ENCODE results near the gene C16orf92. TPM values are rescaled to one million over a fixed set of nuclear protein-coding genes. Genes with fewer than 3 reads are reported as not detected.

The C16orf92 gene
- total and polyA plus RNA-seq, 2 experiments from 2014 or later: 0.34 TPM; not detected in 1

DNA sequence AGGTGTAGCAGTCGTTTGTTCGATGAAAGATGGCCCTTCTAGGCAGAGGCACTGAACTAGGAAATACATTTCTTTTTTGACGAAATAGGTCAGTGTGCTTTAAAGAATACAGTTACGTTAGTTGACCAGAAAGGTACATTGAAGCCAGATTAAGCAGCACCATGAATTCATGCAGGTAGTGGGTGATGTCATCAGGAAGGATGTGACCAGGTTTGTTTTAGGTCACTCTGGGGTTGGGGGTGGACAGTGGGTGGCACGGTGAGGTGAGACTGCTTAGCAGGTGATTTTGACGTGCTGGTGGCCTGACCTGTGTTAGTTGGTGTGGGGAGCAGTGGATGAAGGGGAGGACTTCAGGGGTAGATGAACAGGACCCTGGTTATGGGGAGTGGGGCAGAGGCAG, 23.4 kb upstream of the C16orf92 start:
- Histone ChIP-seq H3F3A (replicated peaks; ENCODE audit: low read depth) (peaks cover 17% of the 10 kb centered on the region), H3K4me3 (no peak overlapping the region), H3K36me3 (ENCODE audit: insufficient read depth) (peaks cover 5% of the 10 kb centered on the region; the same call in 1 of the 2 replicates), H3K79me2 (replicated peaks; ENCODE audit: insufficient read depth) (peaks cover 7% of the 10 kb centered on the region; the same call in 1 of the 2 replicates), H4K20me1 (replicated peaks; ENCODE audit: insufficient read depth) (peaks cover 10% of the 10 kb centered on the region; the same call in 1 of the 2 replicates), H3K27me3 (ENCODE audit: insufficient read depth) (no peaks in the 10 kb centered on the region), H3K4me1 (ENCODE audit: insufficient read depth) (peaks cover 28% of the 10 kb centered on the region), H3K27ac (ENCODE audit: low read depth) (no peak overlapping the region), H2AFZ (no peak overlapping the region), H3K4me2 (no peak overlapping the region), H3K9me2 (ENCODE audit: insufficient read depth) (no peaks in the 10 kb centered on the region)
- H3K4me3 Mint-ChIP-seq: no peak overlapping the region; the same call in 2 of the 3 replicates
- no peak for DNase-seq (ENCODE audit: low spot score)
- H3K36me3 Mint-ChIP-seq (ENCODE audit: low read depth): peaks cover 33% of the 10 kb centered on the region
- H3K9me3 Mint-ChIP-seq: peaks cover 2% of the 10 kb centered on the region; the same call in 2 of the 3 replicates
- peaks cover 47% of the 10 kb centered on the region for H3K4me1 Mint-ChIP-seq
- H3K27ac Mint-ChIP-seq: no peak overlapping the region
- peaks cover 22% of the 10 kb centered on the region for H3K27me3 Mint-ChIP-seq (ENCODE audit: insufficient read depth, low read depth, poor library complexity)
- ATAC-seq: no peak
- TF ChIP-seq, protein P1, sequence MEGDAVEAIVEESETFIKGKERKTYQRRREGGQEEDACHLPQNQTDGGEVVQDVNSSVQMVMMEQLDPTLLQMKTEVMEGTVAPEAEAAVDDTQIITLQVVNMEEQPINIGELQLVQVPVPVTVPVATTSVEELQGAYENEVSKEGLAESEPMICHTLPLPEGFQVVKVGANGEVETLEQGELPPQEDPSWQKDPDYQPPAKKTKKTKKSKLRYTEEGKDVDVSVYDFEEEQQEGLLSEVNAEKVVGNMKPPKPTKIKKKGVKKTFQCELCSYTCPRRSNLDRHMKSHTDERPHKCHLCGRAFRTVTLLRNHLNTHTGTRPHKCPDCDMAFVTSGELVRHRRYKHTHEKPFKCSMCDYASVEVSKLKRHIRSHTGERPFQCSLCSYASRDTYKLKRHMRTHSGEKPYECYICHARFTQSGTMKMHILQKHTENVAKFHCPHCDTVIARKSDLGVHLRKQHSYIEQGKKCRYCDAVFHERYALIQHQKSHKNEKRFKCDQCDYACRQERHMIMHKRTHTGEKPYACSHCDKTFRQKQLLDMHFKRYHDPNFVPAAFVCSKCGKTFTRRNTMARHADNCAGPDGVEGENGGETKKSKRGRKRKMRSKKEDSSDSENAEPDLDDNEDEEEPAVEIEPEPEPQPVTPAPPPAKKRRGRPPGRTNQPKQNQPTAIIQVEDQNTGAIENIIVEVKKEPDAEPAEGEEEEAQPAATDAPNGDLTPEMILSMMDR (conservative IDR thresholded peaks at IDR 0.05; ENCODE audit: low read depth in 2 of 2): no peak
- TF ChIP-seq JUNB (IDR thresholded peaks at IDR 0.05; ENCODE audit: unreplicated experiment) (no peak), POLR2AphosphoS5 (IDR thresholded peaks at IDR 0.05; ENCODE audit: low read depth) (no peak), NANOG (IDR thresholded peaks at IDR 0.05; ENCODE audit: borderline replicate concordance) (no peak), ZNF331 (CRISPR knock-in tag; IDR thresholded peaks at IDR 0.05; ENCODE audit: low read depth) (no peak), CREB1 (CRISPR knock-in tag; IDR thresholded peaks at IDR 0.05; ENCODE audit: low read depth) (no peak)
- TF ChIP-seq, protein P2, sequence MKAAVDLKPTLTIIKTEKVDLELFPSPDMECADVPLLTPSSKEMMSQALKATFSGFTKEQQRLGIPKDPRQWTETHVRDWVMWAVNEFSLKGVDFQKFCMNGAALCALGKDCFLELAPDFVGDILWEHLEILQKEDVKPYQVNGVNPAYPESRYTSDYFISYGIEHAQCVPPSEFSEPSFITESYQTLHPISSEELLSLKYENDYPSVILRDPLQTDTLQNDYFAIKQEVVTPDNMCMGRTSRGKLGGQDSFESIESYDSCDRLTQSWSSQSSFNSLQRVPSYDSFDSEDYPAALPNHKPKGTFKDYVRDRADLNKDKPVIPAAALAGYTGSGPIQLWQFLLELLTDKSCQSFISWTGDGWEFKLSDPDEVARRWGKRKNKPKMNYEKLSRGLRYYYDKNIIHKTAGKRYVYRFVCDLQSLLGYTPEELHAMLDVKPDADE (IDR thresholded peaks at IDR 0.05): no peak
- TF ChIP-seq, protein P3, sequence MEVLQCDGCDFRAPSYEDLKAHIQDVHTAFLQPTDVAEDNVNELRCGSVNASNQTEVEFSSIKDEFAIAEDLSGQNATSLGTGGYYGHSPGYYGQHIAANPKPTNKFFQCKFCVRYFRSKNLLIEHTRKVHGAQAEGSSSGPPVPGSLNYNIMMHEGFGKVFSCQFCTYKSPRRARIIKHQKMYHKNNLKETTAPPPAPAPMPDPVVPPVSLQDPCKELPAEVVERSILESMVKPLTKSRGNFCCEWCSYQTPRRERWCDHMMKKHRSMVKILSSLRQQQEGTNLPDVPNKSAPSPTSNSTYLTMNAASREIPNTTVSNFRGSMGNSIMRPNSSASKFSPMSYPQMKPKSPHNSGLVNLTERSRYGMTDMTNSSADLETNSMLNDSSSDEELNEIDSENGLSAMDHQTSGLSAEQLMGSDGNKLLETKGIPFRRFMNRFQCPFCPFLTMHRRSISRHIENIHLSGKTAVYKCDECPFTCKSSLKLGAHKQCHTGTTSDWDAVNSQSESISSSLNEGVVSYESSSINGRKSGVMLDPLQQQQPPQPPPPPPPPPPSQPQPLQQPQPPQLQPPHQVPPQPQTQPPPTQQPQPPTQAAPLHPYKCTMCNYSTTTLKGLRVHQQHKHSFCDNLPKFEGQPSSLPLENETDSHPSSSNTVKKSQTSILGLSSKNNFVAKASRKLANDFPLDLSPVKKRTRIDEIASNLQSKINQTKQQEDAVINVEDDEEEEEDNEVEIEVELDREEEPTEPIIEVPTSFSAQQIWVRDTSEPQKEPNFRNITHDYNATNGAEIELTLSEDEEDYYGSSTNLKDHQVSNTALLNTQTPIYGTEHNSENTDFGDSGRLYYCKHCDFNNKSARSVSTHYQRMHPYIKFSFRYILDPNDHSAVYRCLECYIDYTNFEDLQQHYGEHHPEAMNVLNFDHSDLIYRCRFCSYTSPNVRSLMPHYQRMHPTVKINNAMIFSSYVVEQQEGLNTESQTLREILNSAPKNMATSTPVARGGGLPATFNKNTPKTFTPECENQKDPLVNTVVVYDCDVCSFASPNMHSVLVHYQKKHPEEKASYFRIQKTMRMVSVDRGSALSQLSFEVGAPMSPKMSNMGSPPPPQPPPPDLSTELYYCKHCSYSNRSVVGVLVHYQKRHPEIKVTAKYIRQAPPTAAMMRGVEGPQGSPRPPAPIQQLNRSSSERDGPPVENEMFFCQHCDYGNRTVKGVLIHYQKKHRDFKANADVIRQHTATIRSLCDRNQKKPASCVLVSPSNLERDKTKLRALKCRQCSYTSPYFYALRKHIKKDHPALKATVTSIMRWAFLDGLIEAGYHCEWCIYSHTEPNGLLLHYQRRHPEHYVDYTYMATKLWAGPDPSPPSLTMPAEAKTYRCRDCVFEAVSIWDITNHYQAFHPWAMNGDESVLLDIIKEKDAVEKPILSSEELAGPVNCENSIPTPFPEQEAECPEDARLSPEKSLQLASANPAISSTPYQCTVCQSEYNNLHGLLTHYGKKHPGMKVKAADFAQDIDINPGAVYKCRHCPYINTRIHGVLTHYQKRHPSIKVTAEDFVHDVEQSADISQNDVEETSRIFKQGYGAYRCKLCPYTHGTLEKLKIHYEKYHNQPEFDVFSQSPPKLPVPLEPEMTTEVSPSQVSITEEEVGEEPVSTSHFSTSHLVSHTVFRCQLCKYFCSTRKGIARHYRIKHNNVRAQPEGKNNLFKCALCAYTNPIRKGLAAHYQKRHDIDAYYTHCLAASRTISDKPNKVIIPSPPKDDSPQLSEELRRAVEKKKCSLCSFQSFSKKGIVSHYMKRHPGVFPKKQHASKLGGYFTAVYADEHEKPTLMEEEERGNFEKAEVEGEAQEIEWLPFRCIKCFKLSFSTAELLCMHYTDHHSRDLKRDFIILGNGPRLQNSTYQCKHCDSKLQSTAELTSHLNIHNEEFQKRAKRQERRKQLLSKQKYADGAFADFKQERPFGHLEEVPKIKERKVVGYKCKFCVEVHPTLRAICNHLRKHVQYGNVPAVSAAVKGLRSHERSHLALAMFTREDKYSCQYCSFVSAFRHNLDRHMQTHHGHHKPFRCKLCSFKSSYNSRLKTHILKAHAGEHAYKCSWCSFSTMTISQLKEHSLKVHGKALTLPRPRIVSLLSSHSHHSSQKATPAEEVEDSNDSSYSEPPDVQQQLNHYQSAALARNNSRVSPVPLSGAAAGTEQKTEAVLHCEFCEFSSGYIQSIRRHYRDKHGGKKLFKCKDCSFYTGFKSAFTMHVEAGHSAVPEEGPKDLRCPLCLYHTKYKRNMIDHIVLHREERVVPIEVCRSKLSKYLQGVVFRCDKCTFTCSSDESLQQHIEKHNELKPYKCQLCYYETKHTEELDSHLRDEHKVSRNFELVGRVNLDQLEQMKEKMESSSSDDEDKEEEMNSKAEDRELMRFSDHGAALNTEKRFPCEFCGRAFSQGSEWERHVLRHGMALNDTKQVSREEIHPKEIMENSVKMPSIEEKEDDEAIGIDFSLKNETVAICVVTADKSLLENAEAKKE (CRISPR knock-in tag; IDR thresholded peaks at IDR 0.05): no peak
